ENCODE data around the gene ZNF710. TPM values are rescaled to one million over a fixed set of nuclear protein-coding genes. Genes with fewer than 3 reads are reported as not detected.

Gene ZNF710
- polyA plus RNA-seq, 1 of the 3 experiments (the other 2 are of a cell fraction), result 2.7 TPM

DNA sequence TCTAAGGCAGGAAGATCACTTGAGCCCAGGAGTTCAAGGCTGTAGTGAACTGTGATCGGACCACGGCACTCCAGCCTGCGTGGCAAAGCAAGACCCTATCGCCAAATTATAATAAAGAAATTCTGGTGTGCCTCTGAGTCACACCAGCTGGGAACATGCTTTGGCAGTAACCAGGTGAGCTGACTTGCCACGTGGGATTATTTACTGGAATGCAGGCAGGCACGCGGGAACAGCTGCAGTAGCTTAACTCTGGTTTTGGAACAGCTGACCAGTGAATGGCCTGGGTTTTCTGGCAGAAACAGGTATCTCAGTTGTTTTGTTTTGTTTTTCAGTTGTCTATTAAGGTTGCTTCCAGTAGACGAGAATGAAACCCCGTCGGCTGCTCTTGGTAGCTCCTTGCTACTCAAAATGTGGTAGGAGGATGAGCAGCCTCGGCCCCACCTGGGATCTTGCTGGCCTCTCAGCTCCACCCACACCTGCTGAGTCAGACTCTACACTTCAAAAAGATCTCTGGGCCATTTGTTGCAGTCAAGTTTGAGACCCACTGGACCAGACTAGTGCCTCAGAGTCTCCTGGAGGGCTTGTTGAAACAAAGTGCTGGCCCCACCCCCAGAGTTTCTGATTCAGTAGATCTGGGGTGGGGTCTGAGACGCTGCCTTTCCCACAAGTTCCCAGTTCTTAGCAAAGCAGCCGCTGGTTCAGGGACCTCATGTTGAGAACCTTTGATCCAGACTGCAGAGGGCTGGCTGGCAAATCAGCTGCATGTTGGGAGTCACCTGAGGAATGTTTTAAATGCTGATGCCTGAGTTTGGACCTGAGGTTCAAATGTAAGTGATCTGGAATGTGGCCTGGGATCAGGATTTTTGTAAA lies 74.5 kb downstream of the ZNF710 start:
- H3K9ac ChIP-seq, result no peak overlapping the region
- CTCF ChIA-PET, result interaction anchor here (0.7 to 3.4 kb wide), 6 partner anchors 8 to 336 kb away, joined by 3 to 12 read pairs (median 4); no protein-coding TSS in a partner anchor
- no peak overlapping the region for H2AFZ ChIP-seq (ENCODE audit: low read depth)
- no peaks in the 10 kb centered on the region for H3K79me2 ChIP-seq (ENCODE audit: insufficient read depth)
- H3K9me2 ChIP-seq, result no peaks in the 10 kb centered on the region
- no peaks in the 10 kb centered on the region for H4K20me1 ChIP-seq (ENCODE audit: insufficient read depth)
- H3K4me1 ChIP-seq (ENCODE audit: control insufficient read depth in 1 of 2, insufficient read depth in 2 of 2, low read depth in 1 of 2, low read length in 1 of 2), result no peaks in the 10 kb centered on the region; a peak in 1 of 4 replicates
- no peak for DNase-seq
- H3F3A ChIP-seq (replicated peaks; ENCODE audit: insufficient read depth), result no peaks in the 10 kb centered on the region
- H3K9me3 ChIP-seq, result no peaks in the 10 kb centered on the region
- H3K4me3 ChIP-seq (ENCODE audit: low read depth in 2 of 2, low read length in 1 of 2), result no peak overlapping the region
- TF ChIP-seq MEF2A (IDR thresholded peaks at IDR 0.05; ENCODE audit: borderline replicate concordance, low read depth), result no peak
- TF ChIP-seq PBX3 (IDR thresholded peaks at IDR 0.05), result no peak
- no peak for TF ChIP-seq IRF3 (IDR thresholded peaks at IDR 0.05; ENCODE audit: low read depth, low read length)
- TF ChIP-seq RFX5 (IDR thresholded peaks at IDR 0.05; ENCODE audit: low read length), result no peak
- POLR2A ChIA-PET, result interaction anchor here (1.3 kb wide), 1 partner anchor 9 kb away, joined by 5 read pairs; no protein-coding TSS in a partner anchor
- H3K36me3 ChIP-seq (replicated peaks in 1 of 2; ENCODE audit: control insufficient read depth in 1 of 2, insufficient read depth in 2 of 2, low read length in 1 of 2), result peaks cover 4 to 6% of the 10 kb centered on the region in 2 experiments
- H3K4me2 ChIP-seq, result no peak overlapping the region
- H3K27ac ChIP-seq (ENCODE audit: low read depth in 2 of 2, low read length in 1 of 2), result no peak overlapping the region
- H3K27me3 ChIP-seq (ENCODE audit: insufficient read depth), result no peaks in the 10 kb centered on the region
- 87% methylated on average over 11 of the region's 13 CpGs for WGBS (ENCODE audit: low lambda C conversion rate)

GRCh38 chr15:90076716-90077115 lies 75.6 kb downstream of the ZNF710 start:
- no peak overlapping the region for H2AFZ ChIP-seq (ENCODE audit: low read depth)
- no peaks in the 10 kb centered on the region for H3F3A ChIP-seq (replicated peaks; ENCODE audit: insufficient read depth)
- no peaks in the 10 kb centered on the region for H3K9me2 ChIP-seq
- no peak for DNase-seq
- H3K4me1 ChIP-seq (ENCODE audit: control insufficient read depth in 1 of 2, insufficient read depth in 2 of 2, low read depth in 1 of 2, low read length in 1 of 2), result no peaks in the 10 kb centered on the region; a peak in 1 of 4 replicates
- no peaks in the 10 kb centered on the region for H4K20me1 ChIP-seq (ENCODE audit: insufficient read depth)
- H3K36me3 ChIP-seq (replicated peaks in 1 of 2; ENCODE audit: control insufficient read depth in 1 of 2, insufficient read depth in 2 of 2, low read length in 1 of 2), result peaks cover 4 to 8% of the 10 kb centered on the region in 2 experiments
- WGBS (ENCODE audit: low lambda C conversion rate), result 90% methylated on average over 5 of the region's 6 CpGs
- no peak overlapping the region for H3K4me2 ChIP-seq
- no peaks in the 10 kb centered on the region for H3K79me2 ChIP-seq (ENCODE audit: insufficient read depth)
- POLR2A ChIA-PET, result no interaction called here
- no peaks in the 10 kb centered on the region for H3K9me3 ChIP-seq
- H3K9ac ChIP-seq, result no peak overlapping the region
- TF ChIP-seq IRF3 (IDR thresholded peaks at IDR 0.05; ENCODE audit: low read depth, low read length) (no peak), RAD21 (IDR thresholded peaks at IDR 0.05; ENCODE audit: low read length) (no peak), MEF2A (IDR thresholded peaks at IDR 0.05; ENCODE audit: borderline replicate concordance, low read depth) (no peak), FOSL2 (IDR thresholded peaks at IDR 0.05; ENCODE audit: borderline replicate concordance, low read depth) (no peak), NFIC (IDR thresholded peaks at IDR 0.05; ENCODE audit: borderline replicate concordance) (no peak), YY1 (IDR thresholded peaks at IDR 0.05; ENCODE audit: low read depth) (no peak), GATA2 (CRISPR knock-in tag; IDR thresholded peaks at IDR 0.05) (no peak), ELF1 (IDR thresholded peaks at IDR 0.05) (no peak), RFX5 (IDR thresholded peaks at IDR 0.05; ENCODE audit: low read length) (no peak), ZBTB33 (IDR thresholded peaks at IDR 0.05; ENCODE audit: borderline replicate concordance, low read depth) (no peak)
- TF ChIP-seq, protein P1, sequence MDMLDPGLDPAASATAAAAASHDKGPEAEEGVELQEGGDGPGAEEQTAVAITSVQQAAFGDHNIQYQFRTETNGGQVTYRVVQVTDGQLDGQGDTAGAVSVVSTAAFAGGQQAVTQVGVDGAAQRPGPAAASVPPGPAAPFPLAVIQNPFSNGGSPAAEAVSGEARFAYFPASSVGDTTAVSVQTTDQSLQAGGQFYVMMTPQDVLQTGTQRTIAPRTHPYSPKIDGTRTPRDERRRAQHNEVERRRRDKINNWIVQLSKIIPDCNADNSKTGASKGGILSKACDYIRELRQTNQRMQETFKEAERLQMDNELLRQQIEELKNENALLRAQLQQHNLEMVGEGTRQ (IDR thresholded peaks at IDR 0.05; ENCODE audit: borderline replicate concordance, low read depth, low read length), result no peak
- no peak overlapping the region for H3K27ac ChIP-seq (ENCODE audit: low read depth in 2 of 2, low read length in 1 of 2)
- CTCF ChIA-PET, result interaction anchor here (0.9 to 3.4 kb wide), 3 partner anchors 9 to 336 kb away, joined by 3 to 12 read pairs (median 4); no protein-coding TSS in a partner anchor
- no peak overlapping the region for H3K4me3 ChIP-seq (ENCODE audit: low read depth in 2 of 2, low read length in 1 of 2)
- no peaks in the 10 kb centered on the region for H3K27me3 ChIP-seq (ENCODE audit: insufficient read depth)
